Osteocyte (in vitro differentiated cells): ENCODE results near the gene PCMT1. TPM values are rescaled to one million over a fixed set of nuclear protein-coding genes. Genes with fewer than 3 reads are reported as not detected.

Source experiments
- DNase-seq: peaks from one replicate; pipeline ENCODE4 v3.0.0; 2021; ENCODE audit warnings: mixed read lengths; ENCODE audit not compliant: unreplicated experiment; ENCODE audit errors: extremely low spot score
- H3K27ac Mint-ChIP-seq: one replicate; pipeline ENCODE4 v1.8.0; 2021; ENCODE audit warnings: mild to moderate bottlenecking, mixed read lengths; ENCODE audit not compliant: unreplicated experiment
- H3K27me3 Mint-ChIP-seq: one replicate; pipeline ENCODE4 v1.8.0; 2021; ENCODE audit warnings: mixed read lengths; ENCODE audit not compliant: unreplicated experiment
- H3K36me3 Mint-ChIP-seq: one replicate; pipeline ENCODE4 v1.8.0; 2021; ENCODE audit warnings: mixed read lengths; ENCODE audit not compliant: unreplicated experiment
- H3K4me1 Mint-ChIP-seq: one replicate; pipeline ENCODE4 v1.8.0; 2021; ENCODE audit warnings: mixed read lengths; ENCODE audit not compliant: unreplicated experiment
- H3K4me3 Mint-ChIP-seq: one replicate; pipeline ENCODE4 v1.8.0; 2021; ENCODE audit warnings: mild to moderate bottlenecking, moderate library complexity, mixed read lengths; ENCODE audit not compliant: unreplicated experiment
- H3K9me3 Mint-ChIP-seq: one replicate; pipeline ENCODE4 v1.8.0; 2021; ENCODE audit warnings: mixed read lengths; ENCODE audit not compliant: unreplicated experiment
- CTCF ChIP-seq: fragments of 200-600 bp; sonication (generic); IDR thresholded peaks from 2 replicates; pipeline ENCODE4 v1.5.0; 2021; ENCODE audit warnings: antibody characterized with exemption, mild to moderate bottlenecking, moderate library complexity
- total RNA-seq: library from RNA; stranded (reverse); gene quantifications from 2 replicates; pipeline ENCODE4 v1.2.1, GENCODE V29; 2021

Gene PCMT1
- total RNA-seq, 1 donor from 2014 or later: 75.8 TPM

GRCh38 chr6:149857541-149857940, 108.0 kb downstream of the PCMT1 start:
- no peaks in the 10 kb centered on the region for H3K27me3 Mint-ChIP-seq
- H3K36me3 Mint-ChIP-seq: peaks cover 2% of the 10 kb centered on the region
- peak overlapping the region; percentile 96 for H3K27ac Mint-ChIP-seq
- peaks cover 82% of the 10 kb centered on the region for H3K4me1 Mint-ChIP-seq
- TF ChIP-seq CTCF: no peak
- DNase-seq: no peak
- no peak overlapping the region for H3K4me3 Mint-ChIP-seq
- H3K9me3 Mint-ChIP-seq: no peaks in the 10 kb centered on the region

- peaks cover 84% of the 10 kb centered on the region for H3K4me1 Mint-ChIP-seq
- no peaks in the 10 kb centered on the region for H3K9me3 Mint-ChIP-seq
- no peaks in the 10 kb centered on the region for H3K27me3 Mint-ChIP-seq
- H3K4me3 Mint-ChIP-seq: no peak overlapping the region
- peaks cover 2% of the 10 kb centered on the region for H3K36me3 Mint-ChIP-seq
- no peak for DNase-seq
- no peak for TF ChIP-seq CTCF
- peak overlapping the region; percentile 91 for H3K27ac Mint-ChIP-seq
These were observed 109.8 kb downstream of the PCMT1 start for GRCh38 chr6:149859368-149859767.

DNA sequence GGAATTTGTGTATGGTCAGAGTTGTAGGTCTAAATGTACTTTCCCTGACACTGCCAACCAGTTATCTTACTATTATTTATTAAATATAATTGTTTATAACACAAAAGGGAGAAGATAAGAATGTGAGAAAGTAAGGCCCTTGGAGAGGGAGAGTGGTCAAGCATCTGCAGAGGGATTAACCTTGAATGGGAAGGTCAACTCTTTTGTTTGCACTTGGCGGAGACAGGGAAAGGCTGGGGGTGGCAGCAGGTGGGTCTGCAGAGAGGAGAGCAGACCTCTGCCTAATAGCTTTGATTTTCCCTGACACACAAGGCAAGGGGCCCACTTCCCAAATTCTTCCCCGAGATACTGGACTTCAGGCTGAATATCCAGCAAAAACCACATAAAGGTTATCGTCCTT, 110.4 kb downstream of the PCMT1 start:
- H3K27me3 Mint-ChIP-seq: no peaks in the 10 kb centered on the region
- peaks cover 2% of the 10 kb centered on the region for H3K36me3 Mint-ChIP-seq
- H3K4me1 Mint-ChIP-seq: peaks cover 82% of the 10 kb centered on the region
- DNase-seq: no peak
- no peak overlapping the region for H3K4me3 Mint-ChIP-seq
- TF ChIP-seq CTCF: no peak
- H3K27ac Mint-ChIP-seq: peak overlapping the region; percentile 99
- no peaks in the 10 kb centered on the region for H3K9me3 Mint-ChIP-seq

- no peak for DNase-seq
- H3K4me3 Mint-ChIP-seq: peak overlapping the region; percentile 90
- peak overlapping the region; percentile 99 for H3K27ac Mint-ChIP-seq
- no peak for TF ChIP-seq CTCF
- H3K4me1 Mint-ChIP-seq: peaks cover 80% of the 10 kb centered on the region
- peaks cover 2% of the 10 kb centered on the region for H3K36me3 Mint-ChIP-seq
- no peaks in the 10 kb centered on the region for H3K9me3 Mint-ChIP-seq
- no peaks in the 10 kb centered on the region for H3K27me3 Mint-ChIP-seq
These were observed 110.9 kb downstream of the PCMT1 start for GRCh38 chr6:149860513-149860833.

Other genes with a start within 250 kb of the PCMT1 start
- 34.3 and 35.7 TPM in 2 replicates for gene PPIL4, start 203.7 kb upstream of the PCMT1 start, total RNA-seq
- 66.2 and 68.4 TPM in 2 replicates for gene GINM1, start 183.4 kb upstream of the PCMT1 start, total RNA-seq
- 19.2 and 20.0 TPM in 2 replicates for gene KATNA1, start 101.0 kb upstream of the PCMT1 start, total RNA-seq
- gene LATS1, start 31.6 kb upstream of the PCMT1 start, total RNA-seq: 33.8 and 33.9 TPM in 2 replicates
- 36.8 and 40.0 TPM in 2 replicates for gene NUP43, start 3.2 kb upstream of the PCMT1 start, total RNA-seq
- 59.6 and 75.2 TPM in 2 replicates for gene LRP11, start 114.6 kb downstream of the PCMT1 start, total RNA-seq
- gene RAET1E, start 148.4 kb downstream of the PCMT1 start, total RNA-seq: not detected in 2 replicates
- gene RAET1G, start 173.4 kb downstream of the PCMT1 start, total RNA-seq: 0.55 and 0.73 TPM in 2 replicates
- gene ULBP2, start 192.3 kb downstream of the PCMT1 start, total RNA-seq: 2.1 and 2.9 TPM in 2 replicates
- gene ULBP1, start 214.2 kb downstream of the PCMT1 start, total RNA-seq: 10.7 and 11.5 TPM in 2 replicates